HG02938 (cell line): Measurements from ENCODE around the gene CLK3.

Experiments used
- ATAC-seq: cut with Tn5 transposase; IDR thresholded peaks from one replicate; pipeline ENCODE4 v1.9.1; 2021; ENCODE audit warnings: mild to moderate bottlenecking, moderate library complexity; ENCODE audit not compliant: unreplicated experiment

CLK3 gene

GRCh38 chr15:74603026-74603788, 12.4 kb upstream of the CLK3 start:
- no peak for ATAC-seq

DNA sequence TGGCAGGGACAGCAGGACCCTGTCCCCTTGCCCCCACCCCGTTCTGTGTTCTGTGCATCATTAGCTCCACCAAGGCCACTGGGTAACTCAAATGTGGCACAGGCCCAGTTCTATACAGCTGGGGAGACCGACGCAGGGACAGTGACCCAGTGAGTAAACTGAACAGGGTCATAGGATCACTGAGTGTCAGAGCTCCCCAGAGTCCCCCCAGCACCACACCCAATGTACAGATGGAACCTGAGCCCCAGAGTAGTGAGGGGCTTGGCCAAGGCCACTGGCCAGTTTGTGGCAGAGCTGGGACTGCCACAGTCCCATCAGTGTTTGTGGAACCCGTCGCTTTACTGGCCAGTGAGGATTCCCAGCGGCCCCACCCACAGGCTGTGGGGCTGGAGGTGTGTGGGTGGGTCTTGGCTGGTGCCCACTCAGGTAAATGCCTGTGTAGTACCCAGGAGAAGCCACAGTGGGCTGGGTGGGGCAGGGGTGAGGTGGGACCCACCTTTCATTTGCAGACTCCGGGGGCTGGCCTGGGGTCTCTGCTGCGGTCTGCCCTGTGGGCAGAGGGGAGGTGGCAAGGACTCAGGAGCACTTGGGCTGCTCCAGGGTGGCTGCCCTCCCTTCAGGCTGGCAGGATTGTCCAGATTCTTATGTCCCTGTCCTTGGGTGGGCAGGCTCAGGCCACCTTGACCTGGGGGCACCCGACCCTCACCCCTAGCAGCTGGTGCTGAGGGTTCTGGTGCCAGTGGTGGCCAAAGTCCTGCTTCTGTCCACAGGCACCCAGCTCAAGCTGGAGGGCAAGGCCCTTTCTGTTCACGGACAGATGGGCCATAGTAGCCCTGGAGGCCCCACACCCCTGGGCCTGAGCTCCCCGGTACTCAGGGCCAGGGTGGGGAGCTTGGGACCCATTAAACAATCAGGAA, 11.6 kb upstream of the CLK3 start:
- ATAC-seq, result no peak

- ATAC-seq, result no peak
These were observed 10.4 kb upstream of the CLK3 start for GRCh38 chr15:74604983-74605794.

DNA sequence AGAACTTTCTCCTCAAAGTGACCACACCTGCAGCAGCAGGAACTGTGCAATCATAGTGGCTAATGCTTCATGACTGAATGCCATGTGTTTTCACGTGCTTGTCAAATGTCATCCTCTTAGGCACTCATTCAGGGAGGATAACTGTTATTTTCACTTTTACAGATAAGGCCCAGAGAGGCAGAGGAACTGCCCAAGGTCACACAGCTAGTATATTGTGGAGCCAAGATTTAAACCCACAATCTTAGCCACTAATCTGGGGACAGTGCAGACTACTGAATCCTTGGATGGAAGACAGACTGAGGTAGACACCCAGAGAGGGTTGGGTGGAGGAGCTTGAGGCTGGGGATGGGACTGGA, 9.9 kb upstream of the CLK3 start:
- no peak for ATAC-seq

DNA sequence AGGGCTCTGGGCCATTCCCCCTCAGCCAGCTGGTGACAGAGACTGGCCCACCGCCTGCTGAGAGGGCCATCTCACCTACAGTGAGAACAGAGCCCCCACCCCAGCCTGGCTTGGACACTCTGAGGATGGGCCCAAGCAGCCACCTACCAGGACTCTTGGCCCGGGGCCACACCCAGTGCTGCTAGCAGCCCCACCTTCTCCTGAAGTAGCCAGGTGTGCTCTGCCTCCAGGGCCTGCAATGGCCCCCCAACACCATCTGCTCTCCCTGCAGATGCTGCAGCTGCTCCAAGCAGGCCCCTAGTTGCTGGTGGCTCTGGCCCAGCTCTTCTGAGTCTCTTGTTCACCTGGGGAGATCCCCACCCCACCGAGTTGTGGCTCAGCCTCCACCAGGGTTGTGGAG, 6.8 kb upstream of the CLK3 start:
- ATAC-seq, result no peak

- no peak for ATAC-seq
These were observed 5.7 kb upstream of the CLK3 start for GRCh38 chr15:74609938-74610301.

- no peak for ATAC-seq
These were observed 5.2 kb upstream of the CLK3 start for GRCh38 chr15:74610302-74610951.

GRCh38 chr15:74611341-74611740, 4.3 kb upstream of the CLK3 start:
- ATAC-seq, result no peak

DNA sequence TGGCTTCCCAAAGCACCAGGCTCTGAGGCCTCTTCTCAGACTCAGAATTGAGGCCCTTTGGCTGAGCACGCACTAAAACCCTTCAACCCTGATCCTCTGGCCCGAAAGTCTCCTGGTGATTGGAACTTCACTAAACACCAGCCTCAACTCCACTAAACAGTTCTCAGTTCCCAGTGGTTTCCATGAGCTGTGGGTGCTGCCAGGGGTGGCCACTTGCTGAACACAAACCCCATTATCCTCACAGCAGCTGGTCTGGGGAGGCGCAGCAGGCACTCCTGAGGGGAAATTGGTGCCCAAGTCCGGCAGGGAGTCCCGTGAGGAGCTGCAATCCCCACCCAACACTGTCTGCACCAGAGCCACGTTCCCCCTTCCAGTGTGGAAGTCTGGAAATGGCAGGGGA, 3.8 kb upstream of the CLK3 start:
- no peak for ATAC-seq

DNA sequence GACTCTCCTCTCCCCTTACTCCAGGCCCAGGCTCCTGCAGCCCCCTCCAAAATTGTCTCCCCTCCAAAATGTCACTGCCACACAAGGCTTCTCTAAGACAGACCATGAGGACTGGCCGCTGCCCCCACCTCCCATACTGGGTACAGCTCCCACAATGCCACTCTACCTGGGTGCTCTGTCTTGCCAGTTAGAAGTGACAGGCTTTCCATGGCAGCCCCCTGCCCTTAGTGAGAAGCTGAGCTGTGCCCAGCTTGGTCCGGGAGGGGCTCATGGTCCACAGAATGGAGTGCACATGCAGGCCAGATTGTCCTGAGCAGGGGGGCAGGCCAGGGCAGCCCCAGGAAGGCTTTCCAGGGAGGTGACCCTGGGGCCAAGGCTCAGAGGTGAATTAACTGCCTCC, 3.0 kb upstream of the CLK3 start:
- no peak for ATAC-seq

DNA sequence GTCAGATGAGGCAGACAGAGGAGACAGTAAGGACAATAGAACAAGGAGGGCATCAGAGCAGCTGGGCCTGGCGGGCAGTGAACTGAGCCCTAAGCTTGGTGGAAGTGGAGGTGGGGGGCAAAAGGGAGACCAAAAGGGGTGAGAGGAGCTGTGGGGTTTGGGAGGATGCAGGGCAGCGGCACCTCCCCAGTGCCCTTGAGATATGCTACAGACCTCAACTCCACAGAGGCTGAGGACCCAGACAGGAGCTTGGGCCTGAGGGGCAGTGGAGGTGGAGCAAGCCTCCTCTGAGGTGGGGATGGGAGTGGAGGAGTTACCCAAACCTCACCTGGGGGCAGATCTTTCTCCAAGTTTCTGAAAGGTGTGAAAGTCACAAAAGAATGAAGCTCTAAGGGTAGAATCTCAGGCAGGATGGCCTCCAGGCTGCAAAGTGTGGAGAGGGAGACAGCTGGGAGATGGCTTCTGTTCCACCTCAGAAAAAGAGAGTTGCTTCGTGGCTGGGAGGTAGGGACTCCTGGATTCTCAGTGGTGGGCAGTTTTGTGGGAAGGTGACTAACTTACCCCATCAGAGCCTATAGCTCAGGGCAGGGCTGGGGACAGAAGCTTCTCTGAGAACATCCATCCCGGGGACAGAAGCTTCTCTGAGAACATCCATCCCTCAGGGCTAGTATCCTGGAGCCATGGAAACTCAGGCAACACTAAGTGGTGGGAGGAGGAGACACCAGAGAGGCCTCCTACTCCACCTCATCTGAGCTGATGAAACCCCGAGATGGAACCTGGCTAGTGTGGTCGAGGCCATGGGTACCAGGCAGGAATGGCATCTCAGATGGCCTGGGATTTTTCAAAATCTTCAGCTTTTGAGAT, 2.3 kb upstream of the CLK3 start:
- no peak for ATAC-seq

DNA sequence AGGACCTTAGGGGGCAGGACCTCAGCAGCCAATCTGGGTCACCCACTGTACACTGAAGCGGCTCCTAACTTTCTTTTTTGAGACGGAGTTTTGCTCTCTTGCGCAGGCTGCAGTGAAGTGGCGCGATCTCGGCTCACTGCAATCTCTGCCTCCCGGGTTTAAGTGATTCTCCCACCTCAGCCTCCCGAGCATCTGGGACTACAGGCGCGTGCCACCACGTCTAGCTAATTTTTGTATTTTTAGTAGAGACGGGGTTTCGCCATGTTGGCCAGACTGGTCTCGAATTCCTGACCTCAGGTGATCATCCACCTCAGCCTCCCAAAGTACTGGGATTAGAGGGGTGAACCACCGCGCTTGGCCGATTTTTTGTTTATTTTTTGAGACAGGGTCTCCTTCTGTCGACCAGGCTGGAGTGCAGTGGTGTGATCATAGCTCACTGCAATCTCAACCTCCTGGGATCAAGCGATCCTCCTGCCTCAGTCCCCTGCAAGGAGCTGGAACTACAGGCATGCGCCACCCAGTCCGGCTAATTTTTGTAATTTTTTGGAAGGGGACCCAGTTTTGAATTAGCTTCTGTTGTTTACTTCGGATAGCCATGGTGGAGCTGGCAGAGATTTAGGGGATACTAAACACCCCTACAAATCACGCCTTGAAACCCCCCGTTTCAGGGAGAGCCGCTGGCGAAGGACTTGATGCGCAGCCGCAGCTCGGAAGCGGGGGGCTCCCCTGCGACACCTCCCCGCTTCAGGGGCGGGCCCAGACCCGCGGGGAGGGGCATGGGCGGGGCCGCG, 1.5 kb upstream of the CLK3 start:
- no peak for ATAC-seq

DNA sequence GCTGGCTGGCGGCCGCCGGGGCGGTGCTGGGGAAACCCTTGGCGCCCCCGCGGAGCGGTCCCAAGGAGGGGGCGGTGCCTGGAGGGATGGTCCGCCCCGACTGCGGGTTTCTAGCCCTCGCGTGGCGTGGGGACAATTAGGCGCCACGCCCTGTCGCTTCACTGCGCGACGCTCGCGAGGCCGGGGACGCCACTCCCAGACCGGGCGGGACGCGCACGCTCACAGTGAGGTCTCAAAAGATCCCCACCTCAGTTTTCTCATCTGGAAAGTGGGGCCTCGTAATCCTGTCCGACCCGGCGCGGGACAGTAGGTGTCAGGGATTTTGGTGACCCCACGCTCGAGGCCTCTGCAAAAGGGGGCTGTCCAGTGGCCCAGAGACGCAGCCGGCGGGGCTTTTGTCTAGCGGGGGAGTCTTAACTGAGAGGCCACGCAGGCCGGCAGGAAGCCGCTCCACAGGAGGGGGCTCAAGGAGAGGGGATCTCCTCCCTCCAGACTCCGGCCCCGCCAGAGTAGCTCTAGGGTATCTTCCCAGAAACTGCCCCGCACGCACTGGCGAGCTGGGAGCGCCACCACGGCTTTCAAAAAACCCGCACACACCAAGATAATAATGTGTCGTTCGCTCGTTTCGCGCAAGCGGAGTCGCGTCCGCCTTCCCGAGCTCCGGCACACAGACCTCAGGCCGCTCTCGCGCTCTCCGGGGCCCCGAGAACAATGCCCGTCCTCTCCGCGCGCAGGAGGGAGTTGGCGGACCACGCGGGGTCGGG, 710 bp upstream of the CLK3 start:
- peak; percentile 34 for ATAC-seq

DNA sequence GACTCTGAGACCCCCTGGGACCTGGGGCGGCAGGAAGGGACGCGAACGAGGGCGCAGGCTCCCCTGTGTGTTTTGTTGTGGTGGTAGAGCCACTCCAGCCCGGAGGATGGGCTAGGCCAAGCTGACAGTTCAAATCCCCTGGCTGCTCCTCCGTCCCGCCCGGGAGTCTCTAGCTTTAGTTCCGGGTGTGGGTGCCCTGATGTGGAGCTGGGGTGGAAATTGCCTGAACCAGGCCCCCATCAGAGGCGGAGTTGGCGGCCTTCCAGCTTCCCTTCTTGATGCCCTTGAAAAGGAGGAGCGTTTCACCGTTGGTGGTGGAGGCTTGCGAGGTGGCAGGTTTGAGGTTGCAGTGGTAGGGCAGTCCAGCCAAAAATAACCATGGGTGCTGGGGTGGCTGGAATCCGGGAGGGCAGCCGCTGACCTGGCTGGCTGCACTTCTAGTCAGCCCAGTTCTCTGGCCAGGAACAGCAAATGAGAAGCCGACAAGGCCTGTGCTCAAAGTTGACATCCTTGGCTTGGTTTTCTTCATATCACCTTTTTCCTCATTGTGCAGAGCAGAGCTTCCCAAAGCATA, 817 bp downstream of the CLK3 start:
- no peak for ATAC-seq

DNA sequence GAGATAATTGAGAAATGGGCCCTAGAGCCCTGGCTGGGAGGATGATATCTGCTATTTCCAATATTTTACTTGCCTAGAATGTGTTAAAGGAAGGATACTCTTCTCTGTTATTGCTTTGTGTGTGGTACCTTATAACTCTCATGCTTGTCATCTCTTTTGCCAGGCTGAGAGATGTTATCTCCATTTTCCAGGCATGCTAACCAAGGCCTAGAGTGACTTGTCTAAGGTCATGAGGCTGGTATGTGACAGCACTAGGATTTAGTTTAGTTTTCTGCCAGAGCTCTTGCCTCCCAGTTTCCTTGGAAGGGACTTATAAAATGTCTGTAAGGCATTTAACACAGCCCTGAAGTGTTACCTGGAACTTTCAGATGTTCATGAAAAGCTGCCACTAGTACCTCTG, 1.4 kb downstream of the CLK3 start:
- ATAC-seq, result no peak

- ATAC-seq, result no peak
These were observed 3.4 kb downstream of the CLK3 start for GRCh38 chr15:74618841-74619596.

DNA sequence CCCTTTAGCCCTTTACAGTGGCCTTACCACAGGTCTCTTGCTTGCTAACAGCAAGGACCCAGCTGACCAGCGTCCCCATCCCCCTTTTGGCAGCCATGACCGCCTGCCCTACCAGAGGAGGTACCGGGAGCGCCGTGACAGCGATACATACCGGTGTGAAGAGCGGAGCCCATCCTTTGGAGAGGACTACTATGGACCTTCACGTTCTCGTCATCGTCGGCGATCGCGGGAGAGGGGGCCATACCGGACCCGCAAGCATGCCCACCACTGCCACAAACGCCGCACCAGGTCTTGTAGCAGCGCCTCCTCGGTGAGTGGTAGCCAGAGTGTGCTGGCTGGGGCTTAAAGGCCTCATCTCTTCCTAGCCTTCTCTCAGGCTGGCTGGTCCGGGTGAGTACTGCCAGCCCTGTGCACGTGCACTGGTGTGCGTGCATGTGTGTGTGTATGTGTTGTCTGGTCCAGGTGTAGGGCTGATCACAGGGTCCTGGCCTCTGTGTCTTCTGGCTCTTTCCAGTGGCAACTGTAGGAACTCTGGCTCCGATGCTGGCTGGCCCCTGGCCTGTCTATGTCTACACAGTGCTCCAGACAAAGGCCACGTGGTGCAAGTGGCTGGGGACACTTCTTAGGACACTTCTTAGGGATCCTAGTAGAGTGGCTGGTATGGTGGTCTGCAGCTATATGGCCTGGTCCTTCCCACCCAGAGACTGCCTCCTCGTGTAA, 4.4 kb downstream of the CLK3 start:
- no peak for ATAC-seq
